HCT116 (cell line): ENCODE measurements around the gene PLK5.

Experiments
- SP1 ChIP-seq: IDR thresholded peaks from 2 replicates; pipeline ENCODE4 v1.6.1; 2012; ENCODE audit warnings: low read depth
- TF ChIP-seq, protein P1 (sequence below), 3 experiments: fragments of 200-600 bp in 1 of 3; sonication (generic) in 1 of 3; IDR thresholded peaks in 2 of 3; conservative IDR thresholded peaks in 1 of 3; 2 replicates each; pipeline ENCODE4 v1.5.1; 2012 to 2017; ENCODE audit warnings: low read depth in 2 of 3, low read length in 2 of 3, antibody characterized with exemption in 1 of 3, borderline replicate concordance in 1 of 3, control low read depth in 1 of 3, mild to moderate bottlenecking in 1 of 3, mixed read lengths in 1 of 3, mixed run types in 1 of 3, moderate library complexity in 1 of 3; ENCODE audit not compliant: insufficient read depth in 1 of 3

DNA sequence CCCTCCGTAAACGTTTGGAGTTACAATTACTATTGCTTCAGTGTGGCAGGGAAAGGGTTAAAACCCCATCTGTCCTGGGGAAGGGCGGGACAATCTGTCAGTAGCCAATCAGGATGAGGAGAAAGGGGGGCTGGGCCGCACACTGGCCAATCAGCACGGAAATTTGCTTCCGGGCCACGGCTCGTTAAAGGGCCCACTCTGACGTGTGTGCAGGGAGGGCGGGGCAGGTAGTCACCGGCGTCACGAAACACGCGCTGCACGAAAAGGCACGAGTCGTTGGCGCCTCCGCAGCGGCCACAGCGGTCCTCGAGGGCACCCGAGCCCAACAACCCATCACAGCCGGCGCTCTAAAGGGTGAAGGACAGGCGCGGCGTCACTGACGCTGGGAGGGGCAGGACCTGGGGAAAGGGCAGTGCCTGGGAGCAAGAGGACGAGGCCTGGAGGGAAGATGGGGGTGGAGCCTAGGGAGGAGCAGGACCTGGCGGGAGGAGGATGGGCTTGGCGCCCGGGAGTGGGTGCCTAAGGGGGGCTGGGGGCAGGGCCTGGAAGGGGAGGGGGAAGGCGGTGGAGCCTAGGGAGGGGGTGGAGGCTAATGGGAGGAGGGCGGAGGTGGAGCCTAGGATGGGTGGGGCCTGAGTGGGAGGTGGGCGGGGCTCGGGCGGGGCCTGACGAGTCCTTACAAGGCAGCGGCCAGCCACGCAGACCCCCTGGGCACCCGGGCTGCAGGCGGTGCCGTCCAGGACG, 15.9 kb upstream of the PLK5 start:
- peak; percentile 99 for TF ChIP-seq SP1
- TF ChIP-seq, protein P1, sequence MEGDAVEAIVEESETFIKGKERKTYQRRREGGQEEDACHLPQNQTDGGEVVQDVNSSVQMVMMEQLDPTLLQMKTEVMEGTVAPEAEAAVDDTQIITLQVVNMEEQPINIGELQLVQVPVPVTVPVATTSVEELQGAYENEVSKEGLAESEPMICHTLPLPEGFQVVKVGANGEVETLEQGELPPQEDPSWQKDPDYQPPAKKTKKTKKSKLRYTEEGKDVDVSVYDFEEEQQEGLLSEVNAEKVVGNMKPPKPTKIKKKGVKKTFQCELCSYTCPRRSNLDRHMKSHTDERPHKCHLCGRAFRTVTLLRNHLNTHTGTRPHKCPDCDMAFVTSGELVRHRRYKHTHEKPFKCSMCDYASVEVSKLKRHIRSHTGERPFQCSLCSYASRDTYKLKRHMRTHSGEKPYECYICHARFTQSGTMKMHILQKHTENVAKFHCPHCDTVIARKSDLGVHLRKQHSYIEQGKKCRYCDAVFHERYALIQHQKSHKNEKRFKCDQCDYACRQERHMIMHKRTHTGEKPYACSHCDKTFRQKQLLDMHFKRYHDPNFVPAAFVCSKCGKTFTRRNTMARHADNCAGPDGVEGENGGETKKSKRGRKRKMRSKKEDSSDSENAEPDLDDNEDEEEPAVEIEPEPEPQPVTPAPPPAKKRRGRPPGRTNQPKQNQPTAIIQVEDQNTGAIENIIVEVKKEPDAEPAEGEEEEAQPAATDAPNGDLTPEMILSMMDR (IDR thresholded peaks at IDR 0.05 in 2 of 3, conservative IDR thresholded peaks at IDR 0.05 in 1 of 3; ENCODE audit: borderline replicate concordance in 1 of 3, insufficient read depth in 1 of 3, low read depth in 2 of 3, low read length in 2 of 3) = no peak
